Measurements from ENCODE around the gene ITGAD. TPM values are rescaled to one million over a fixed set of nuclear protein-coding genes. Genes with fewer than 3 reads are reported as not detected.

The ITGAD gene
- total RNA-seq, 1 experiment from 2014 or later: not detected

DNA sequence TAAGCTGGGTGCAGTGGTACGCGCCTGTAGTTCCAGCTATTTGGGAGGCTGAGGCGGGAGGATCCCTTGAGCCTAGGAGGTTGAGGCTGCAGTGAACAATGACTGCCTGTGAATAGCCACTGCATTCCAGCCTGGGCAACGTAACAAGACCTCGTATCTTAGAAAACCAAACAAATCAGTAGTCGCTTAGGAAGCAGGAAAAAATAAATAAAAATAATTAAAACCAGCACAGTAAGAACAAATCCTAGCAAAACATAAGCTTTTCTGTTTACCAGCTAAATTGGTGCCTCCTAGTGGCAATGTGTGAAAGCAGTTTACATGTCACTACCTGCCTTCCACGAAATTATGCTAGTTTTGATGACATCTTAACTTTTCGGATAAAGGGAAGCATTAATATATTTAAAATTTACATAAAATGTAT is 67.5 kb downstream of the ITGAD start:
- no peak overlapping the region for H2AFZ ChIP-seq (ENCODE audit: low read length)
- H3K4me2 ChIP-seq (ENCODE audit: low read length): peak overlapping the region; percentile 91
- TSS peak; percentile 61 for BruUV-seq (replicated peaks)
- ATAC-seq: no peak
- ChIA-PET CTCF (interaction anchor here (0.6 to 1.1 kb wide), 4 partner anchors 9 to 297 kb away, joined by 3 to 12 read pairs (median 4); no protein-coding TSS in a partner anchor), POLR2A (ENCODE audit: unreplicated experiment) (interaction anchor here (0.5 to 1.2 kb wide), 4 partner anchors 11 to 339 kb away, joined by 3 to 6 read pairs (median 4); partner anchors contain the start of genes TGFB1I1 and ZNF843)
- intact Hi-C loops (cut with micrococcal nuclease): no loop called here
- H3K4me3 ChIP-seq (ENCODE audit: low read length): peak overlapping the region; percentile 66
- no peak overlapping the region for H3K27ac ChIP-seq (ENCODE audit: low read length)
- no peaks in the 10 kb centered on the region for H3F3A ChIP-seq (ENCODE audit: low read length, unreplicated experiment)
- no peaks in the 10 kb centered on the region for H3K9me2 ChIP-seq (replicated peaks; ENCODE audit: low read length)
- H3K9ac ChIP-seq (ENCODE audit: low read length): no peak overlapping the region
- peaks cover 13% of the 10 kb centered on the region for H3K4me1 ChIP-seq (ENCODE audit: insufficient read depth, low read length)
- no peaks in the 10 kb centered on the region for H3K36me3 ChIP-seq (ENCODE audit: low read depth, low read length)
- peak; percentile 51 for DNase-seq
- H3K27me3 ChIP-seq (ENCODE audit: low read length): no peaks in the 10 kb centered on the region
- no peak for TF ChIP-seq EZH2 (IDR thresholded peaks at IDR 0.05; ENCODE audit: low read length, unreplicated experiment)
- TF ChIP-seq CTCF (conservative IDR thresholded peaks at IDR 0.05; ENCODE audit: low read depth, low read length): peak; percentile 65
- peaks cover 17% of the 10 kb centered on the region; the same call in 1 of the 2 replicates for H3K79me2 ChIP-seq (ENCODE audit: low read length)
- H4K20me1 ChIP-seq (ENCODE audit: low read length): no peaks in the 10 kb centered on the region
- H3K9me3 ChIP-seq (ENCODE audit: low read length): no peaks in the 10 kb centered on the region

- DNase-seq (no peak), ATAC-seq (no peak)
- Histone ChIP-seq H3K9ac (ENCODE audit: low read length) (no peak overlapping the region), H3K79me2 (ENCODE audit: low read length) (peaks cover 17% of the 10 kb centered on the region; the same call in 1 of the 2 replicates), H4K20me1 (ENCODE audit: low read length) (no peaks in the 10 kb centered on the region), H3K9me2 (replicated peaks; ENCODE audit: low read length) (no peaks in the 10 kb centered on the region), H3K4me1 (ENCODE audit: insufficient read depth, low read length) (peaks cover 13% of the 10 kb centered on the region), H3K27me3 (ENCODE audit: low read length) (no peaks in the 10 kb centered on the region), H3K36me3 (ENCODE audit: low read depth, low read length) (no peaks in the 10 kb centered on the region), H3F3A (ENCODE audit: low read length, unreplicated experiment) (no peaks in the 10 kb centered on the region), H2AFZ (ENCODE audit: low read length) (no peak overlapping the region), H3K4me3 (ENCODE audit: low read length) (no peak overlapping the region), H3K27ac (ENCODE audit: low read length) (no peak overlapping the region), H3K9me3 (ENCODE audit: low read length) (no peaks in the 10 kb centered on the region), H3K4me2 (ENCODE audit: low read length) (no peak overlapping the region)
- CTCF ChIA-PET: interaction anchor here (0.6 to 1.1 kb wide), 2 partner anchors 27 to 296 kb away, joined by 3 read pairs; no protein-coding TSS in a partner anchor
- no peak for TF ChIP-seq EZH2 (IDR thresholded peaks at IDR 0.05; ENCODE audit: low read length, unreplicated experiment)
- intact Hi-C loops (cut with micrococcal nuclease): no loop called here
- no TSS peak for BruUV-seq (replicated peaks)
- POLR2A ChIA-PET (ENCODE audit: unreplicated experiment): interaction anchor here (1.2 kb wide), 1 partner anchor 10 kb away, joined by 5 read pairs; the partner anchor contains the start of gene TGFB1I1
Observed at GRCh38 chr16:31461201-31461920, 68.2 kb downstream of the ITGAD start.

- no peak overlapping the region for H3K9ac ChIP-seq (ENCODE audit: low read length)
- no peaks in the 10 kb centered on the region for H3K36me3 ChIP-seq (ENCODE audit: low read depth, low read length)
- peaks cover 17% of the 10 kb centered on the region; the same call in 1 of the 2 replicates for H3K79me2 ChIP-seq (ENCODE audit: low read length)
- H3K4me3 ChIP-seq (ENCODE audit: low read length): no peak overlapping the region
- no peaks in the 10 kb centered on the region for H4K20me1 ChIP-seq (ENCODE audit: low read length)
- no peak overlapping the region for H2AFZ ChIP-seq (ENCODE audit: low read length)
- no peak overlapping the region for H3K4me2 ChIP-seq (ENCODE audit: low read length)
- ChIA-PET POLR2A (ENCODE audit: unreplicated experiment) (no interaction called here), CTCF (no interaction called here)
- no peaks in the 10 kb centered on the region for H3F3A ChIP-seq (ENCODE audit: low read length, unreplicated experiment)
- BruUV-seq (replicated peaks): no TSS peak
- TF ChIP-seq EZH2 (IDR thresholded peaks at IDR 0.05; ENCODE audit: low read length, unreplicated experiment) (no peak), EZH2phosphoT487 (IDR thresholded peaks at IDR 0.05; ENCODE audit: borderline replicate concordance, low read length) (no peak), CTCF (conservative IDR thresholded peaks at IDR 0.05; ENCODE audit: low read depth, low read length) (no peak)
- ATAC-seq: no peak
- H3K27ac ChIP-seq (ENCODE audit: low read length): no peak overlapping the region
- H3K4me1 ChIP-seq (ENCODE audit: insufficient read depth, low read length): peaks cover 13% of the 10 kb centered on the region
- H3K9me2 ChIP-seq (replicated peaks; ENCODE audit: low read length): no peaks in the 10 kb centered on the region
- H3K9me3 ChIP-seq (ENCODE audit: low read length): no peaks in the 10 kb centered on the region
- H3K27me3 ChIP-seq (ENCODE audit: low read length): no peaks in the 10 kb centered on the region
- intact Hi-C loops (cut with micrococcal nuclease): no loop called here
- DNase-seq: no peak
Observed at GRCh38 chr16:31461921-31462804, 69.0 kb downstream of the ITGAD start.

All from PC-3 (cell line).